Activated T-helper 1 cell treated with anti-CD3 and anti-CD28 coated beads, Interleukin-2, amount 50 U/mL, for 16 hours (primary cell): Measurements from ENCODE around the gene LIPI.
"Not testable (repeated sequence)": the region's sequence is repeated elsewhere in the genome, so short reads cannot be mapped to it uniquely, and the experiment has no call there.

Experiments used
- DNase-seq, 2 donors: peaks; one replicate each; pipeline ENCODE4 v3.0.0-alpha.2; 2020; ENCODE audit warnings: low read depth in 1 of 2, low spot score in 1 of 2

Gene LIPI

DNA sequence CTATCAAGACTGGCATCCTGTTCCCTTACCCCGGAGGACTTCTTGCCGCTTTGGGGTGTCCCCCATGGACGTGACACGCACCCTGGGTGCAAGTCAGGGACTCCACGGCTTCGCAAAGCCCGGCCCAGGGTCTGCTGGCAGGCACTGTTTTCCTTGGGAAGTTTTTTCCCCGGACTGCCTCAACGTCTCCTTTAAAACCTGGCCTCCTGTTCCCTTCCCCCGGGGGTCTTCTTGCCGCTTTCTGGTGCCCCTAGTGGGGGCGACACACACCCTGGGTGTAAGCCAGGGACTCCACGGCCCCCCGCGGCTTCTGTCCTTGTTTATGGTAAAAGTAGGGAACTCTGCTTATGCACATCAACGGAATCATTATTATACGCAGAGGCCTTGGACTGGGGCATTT, 136.6 kb downstream of the LIPI start:
- DNase-seq, result no peak

DNA sequence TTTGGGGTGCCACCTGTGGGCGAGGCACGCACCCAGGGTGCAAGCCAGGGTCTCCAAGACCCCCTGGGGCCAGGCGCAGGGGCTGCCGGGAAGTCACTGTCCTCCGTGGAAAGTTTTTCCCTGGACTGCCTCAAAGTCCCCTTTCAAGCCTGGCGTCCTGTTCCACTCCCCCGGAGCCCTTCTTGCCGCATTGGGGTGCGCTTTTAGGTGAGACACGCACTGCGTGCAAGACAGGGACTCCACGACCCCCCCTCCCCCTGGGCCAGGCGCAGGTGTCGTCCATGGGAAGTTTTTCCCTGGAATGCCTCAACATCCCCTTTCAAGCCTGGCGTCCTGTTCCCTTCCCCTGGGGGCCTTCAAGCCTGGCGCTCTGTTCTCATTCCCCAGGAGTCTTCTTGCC, 137.1 kb downstream of the LIPI start:
- no peak for DNase-seq

DNA sequence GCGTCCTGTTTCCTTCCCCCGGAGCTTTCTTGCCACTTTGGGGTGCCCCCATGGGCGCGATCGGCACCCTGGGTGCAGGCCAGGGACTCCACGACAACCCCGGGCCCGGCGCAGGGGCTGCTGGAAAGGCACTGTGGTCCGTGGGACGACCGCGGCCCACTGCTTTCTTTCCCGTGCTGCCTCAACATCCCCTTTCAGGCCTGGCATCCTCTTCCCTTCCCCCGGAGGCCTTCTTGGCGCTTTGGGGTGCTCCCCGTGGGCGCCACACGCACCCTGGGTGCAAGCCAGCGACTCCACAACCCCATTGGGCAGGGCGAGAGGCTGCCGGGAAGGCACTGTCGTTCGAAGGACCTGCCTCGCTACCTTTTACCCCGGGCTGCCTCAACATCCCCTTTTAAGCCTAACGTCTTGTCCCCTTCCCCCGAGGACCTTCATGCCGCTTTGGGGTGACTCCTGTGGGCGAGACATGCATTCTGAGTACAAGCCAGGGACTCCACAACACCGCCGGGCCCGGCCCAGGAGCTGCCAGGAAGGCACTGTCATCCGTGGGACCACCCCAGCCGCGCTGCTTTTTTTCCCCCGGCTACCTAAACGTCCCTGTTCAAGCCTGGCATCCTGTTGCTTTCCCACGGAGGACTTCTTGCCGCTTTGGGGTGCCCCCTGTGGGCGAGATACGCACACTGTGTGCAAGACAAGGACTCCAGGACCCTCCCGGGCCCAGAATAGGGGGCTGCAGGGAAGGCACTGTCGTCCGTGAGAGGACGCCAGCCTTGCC, 137.8 kb downstream of the LIPI start:
- no peak for DNase-seq

DNA sequence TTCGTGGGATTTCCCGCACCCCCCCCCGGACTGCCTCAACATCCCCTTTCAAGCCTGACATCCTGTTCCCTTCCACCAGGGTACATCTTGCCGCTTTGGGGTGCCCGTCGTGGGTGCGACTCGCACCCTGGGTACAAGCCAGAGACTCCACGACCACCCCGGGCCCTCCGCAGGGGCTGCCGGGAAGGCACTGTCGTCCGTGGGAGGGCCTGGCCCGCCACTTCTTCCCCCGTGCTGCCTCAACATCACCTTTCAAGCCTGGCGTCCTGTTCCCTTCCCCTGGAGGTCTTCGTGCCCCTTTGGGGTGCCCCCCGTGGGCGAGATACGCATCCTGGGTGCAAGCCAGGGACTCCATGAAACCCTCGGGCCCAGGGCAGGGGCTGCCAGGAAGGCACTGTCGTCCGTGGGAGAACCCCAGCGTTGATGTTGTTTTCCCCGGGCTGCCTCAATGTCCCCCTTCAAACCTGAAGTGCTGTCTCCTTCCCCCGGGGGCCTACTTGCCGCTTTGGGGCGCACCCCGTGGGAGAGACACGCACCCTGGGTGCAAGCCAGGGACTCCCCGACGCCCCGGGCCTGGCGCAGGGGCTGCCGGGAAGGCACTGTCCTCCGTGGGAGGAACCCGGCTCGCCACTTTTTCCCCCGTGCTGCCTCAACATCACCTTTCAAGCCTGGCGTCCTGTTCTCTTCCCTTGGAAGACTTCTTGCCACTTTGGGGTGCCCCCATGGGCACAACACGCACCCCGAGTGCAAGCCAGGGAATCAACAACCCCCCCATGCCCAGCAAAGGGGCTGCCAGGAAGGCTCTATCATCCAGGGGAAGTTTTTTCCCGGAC, 138.6 kb downstream of the LIPI start:
- no peak for DNase-seq

DNA sequence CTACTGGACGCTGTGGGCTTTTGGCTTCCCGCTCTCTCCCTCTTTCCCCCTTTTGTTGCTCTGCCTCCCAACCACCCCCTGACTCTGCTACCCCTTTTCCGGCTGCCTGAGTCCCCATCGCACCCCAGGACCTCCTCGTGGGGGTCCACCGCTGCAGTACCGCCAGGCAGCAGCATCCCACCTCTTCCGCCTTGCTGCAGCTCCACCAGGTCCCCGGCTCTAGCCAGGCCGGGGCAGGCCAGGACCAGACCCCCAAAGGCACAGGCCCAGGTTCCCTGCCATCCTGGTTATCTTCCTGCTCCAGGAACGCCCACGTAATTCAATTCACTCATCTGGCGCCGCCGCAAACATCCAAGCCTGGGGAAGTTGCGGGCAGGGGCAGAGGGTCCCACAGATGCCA, 139.8 kb downstream of the LIPI start:
- DNase-seq, result no peak

- DNase-seq, result no peak
These were observed 140.5 kb downstream of the LIPI start for GRCh38 chr21:14070049-14070893.

GRCh38 chr21:14064296-14064645, 146.5 kb downstream of the LIPI start:
- DNase-seq, result no peak

- not testable (repeated sequence) for DNase-seq
These were observed 147.0 kb downstream of the LIPI start for GRCh38 chr21:14063620-14064295.

- not testable (repeated sequence) for DNase-seq
These were observed 148.1 kb downstream of the LIPI start for GRCh38 chr21:14062684-14063083.

DNA sequence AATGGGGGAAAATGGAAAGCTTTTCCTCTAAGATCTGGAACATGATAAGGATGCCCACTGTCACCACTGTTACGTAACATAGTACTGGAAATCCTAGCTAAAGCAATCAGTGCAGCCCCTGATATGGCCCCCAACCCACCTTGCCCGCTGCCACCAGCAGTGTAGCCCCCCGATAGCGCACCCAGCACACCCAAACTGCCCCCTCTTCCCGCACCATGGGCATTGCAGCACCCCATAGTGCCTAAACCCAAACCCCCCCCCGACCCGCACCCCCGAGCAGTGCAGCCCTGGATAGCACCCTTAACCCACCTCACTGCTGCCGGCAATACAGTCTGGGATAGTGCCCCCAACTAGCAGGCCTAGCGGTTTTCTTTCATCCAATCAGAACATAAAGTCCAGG, 148.9 kb downstream of the LIPI start:
- DNase-seq, result not testable (repeated sequence)

DNA sequence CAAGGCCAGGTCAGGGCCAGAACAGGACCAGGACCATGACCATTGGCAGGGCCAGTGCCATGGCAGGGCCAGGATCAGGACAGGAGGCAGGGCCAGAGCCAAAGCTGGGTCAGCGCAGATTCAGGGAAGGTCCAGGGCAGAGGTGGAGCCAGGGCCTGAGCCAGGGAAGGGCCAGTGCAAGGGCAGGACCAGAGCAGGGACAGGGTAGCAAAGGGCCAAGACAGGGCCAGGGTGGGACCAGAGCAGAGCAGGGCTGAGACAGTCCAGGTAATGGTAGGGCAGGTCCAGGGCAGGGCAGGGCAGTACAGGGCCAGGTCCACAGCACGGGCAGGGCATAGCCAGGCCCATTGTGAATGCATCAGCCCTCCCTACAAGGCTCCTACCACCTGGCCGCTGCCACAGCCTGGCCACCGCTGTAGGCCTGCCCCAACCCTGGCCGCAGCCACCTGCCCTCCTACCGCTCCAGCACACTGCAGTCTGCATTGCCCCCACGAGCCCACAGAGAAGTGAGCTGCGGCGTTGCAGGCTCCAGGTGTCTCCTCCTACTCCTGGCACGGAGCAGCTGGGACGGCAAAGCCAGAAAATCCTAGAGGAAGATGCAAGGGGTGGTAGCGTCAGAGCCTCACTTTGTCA, 151.6 kb downstream of the LIPI start:
- DNase-seq, result not testable (repeated sequence)
